Omental fat pad (tissue), 4 donors: ENCODE measurements around the gene NPIPA5. TPM values are rescaled to one million over a fixed set of nuclear protein-coding genes. Genes with fewer than 3 reads are reported as not detected.
"Not testable (repeated sequence)": the region's sequence is repeated elsewhere in the genome, so short reads cannot be mapped to it uniquely, and the experiment has no call there.

Experiments
- ATAC-seq: fragments of 150-250 bp; one replicate; pipeline ENCODE4 v1.9.1; 2016; ENCODE audit warnings: mild to moderate bottlenecking, moderate library complexity; ENCODE audit not compliant: low FRiP score
- DNase-seq: peaks from one replicate; pipeline ENCODE4 v3.0.0-alpha.2; 2019; ENCODE audit warnings: low spot score
- total RNA-seq, 4 donors: library from RNA; depleted of rRNA; stranded (reverse); fragments of >200 nt; gene quantifications; one replicate each; pipeline ENCODE4 v1.1.0, GENCODE V29; 2016
- TF ChIP-seq, protein P1 (sequence below), 3 donors: fragments of 450-650 bp; IDR thresholded peaks; one replicate each; pipeline ENCODE4 v1.5.1; 2016 to 2017; ENCODE audit warnings: antibody characterized with exemption in 3 of 3, mild to moderate bottlenecking in 3 of 3, moderate library complexity in 2 of 3

NPIPA5 gene
- total RNA-seq = 10 to 100 TPM in 2 of 4 donors, 1 to 10 TPM in 2; 1.2 to 22.5 (median 9.4) TPM

DNA sequence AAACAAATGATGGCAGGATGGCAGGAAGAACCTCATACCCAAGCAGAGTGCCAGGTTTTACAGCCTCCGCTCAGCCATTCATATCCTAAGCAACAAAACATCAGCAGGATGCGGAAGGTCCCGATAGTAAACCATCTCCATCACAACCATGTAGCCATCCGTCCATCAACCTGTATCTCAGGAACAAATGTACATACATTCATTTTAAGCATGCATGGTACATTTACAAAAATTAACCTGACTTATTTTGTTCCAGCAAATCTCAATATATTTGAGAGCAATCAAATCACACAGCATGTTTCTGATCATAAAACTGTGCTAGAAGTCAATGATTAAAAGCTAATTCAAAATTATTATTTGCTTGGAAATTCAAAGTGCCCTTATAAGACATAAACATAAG is at the start of gene NPIPA5:
Gene NPIPA5 (minus strand): TSS at position 101 of the 400 bp plus-strand sequence. CDS start 0 bp downstream, at position 101.
- not testable (repeated sequence) for ATAC-seq

DNA sequence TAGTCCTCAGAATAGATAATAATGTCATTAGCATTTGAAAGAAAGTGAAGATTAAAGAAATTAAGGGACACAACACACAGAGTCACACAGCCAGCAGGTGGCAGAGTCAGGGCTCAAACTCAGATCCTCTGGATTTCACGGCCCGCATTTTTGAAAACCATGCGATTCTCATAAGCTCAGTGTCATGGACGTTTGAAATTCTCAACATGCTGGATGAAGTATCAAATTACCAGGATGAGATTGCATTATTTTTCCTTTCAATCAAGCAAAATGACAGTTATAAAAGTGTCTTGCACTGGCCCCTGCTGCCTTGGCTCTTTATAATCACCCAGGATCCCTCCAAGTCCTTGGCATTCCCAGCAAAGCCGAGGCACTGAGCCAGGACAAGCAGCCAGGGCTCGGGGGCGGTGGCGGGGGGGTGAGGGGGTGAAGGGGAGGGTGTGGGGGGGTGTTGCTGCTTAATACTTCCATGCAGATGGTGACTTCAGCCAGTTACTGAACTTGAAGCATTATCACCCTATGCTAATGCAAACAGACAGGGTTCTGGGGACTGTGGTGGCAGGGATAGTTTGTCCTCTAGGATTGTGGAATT is 49.6 kb upstream of the NPIPA5 start:
- ATAC-seq (peak; percentile 63), DNase-seq (peak; percentile 38)
- TF ChIP-seq, protein P1, sequence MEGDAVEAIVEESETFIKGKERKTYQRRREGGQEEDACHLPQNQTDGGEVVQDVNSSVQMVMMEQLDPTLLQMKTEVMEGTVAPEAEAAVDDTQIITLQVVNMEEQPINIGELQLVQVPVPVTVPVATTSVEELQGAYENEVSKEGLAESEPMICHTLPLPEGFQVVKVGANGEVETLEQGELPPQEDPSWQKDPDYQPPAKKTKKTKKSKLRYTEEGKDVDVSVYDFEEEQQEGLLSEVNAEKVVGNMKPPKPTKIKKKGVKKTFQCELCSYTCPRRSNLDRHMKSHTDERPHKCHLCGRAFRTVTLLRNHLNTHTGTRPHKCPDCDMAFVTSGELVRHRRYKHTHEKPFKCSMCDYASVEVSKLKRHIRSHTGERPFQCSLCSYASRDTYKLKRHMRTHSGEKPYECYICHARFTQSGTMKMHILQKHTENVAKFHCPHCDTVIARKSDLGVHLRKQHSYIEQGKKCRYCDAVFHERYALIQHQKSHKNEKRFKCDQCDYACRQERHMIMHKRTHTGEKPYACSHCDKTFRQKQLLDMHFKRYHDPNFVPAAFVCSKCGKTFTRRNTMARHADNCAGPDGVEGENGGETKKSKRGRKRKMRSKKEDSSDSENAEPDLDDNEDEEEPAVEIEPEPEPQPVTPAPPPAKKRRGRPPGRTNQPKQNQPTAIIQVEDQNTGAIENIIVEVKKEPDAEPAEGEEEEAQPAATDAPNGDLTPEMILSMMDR (IDR thresholded peaks at IDR 0.05) = peak in 2 of 3 donors; percentile 22 to 23

More for the DNA sequence above, at the start of gene NPIPA5:
- not testable (repeated sequence) for DNase-seq

DNA sequence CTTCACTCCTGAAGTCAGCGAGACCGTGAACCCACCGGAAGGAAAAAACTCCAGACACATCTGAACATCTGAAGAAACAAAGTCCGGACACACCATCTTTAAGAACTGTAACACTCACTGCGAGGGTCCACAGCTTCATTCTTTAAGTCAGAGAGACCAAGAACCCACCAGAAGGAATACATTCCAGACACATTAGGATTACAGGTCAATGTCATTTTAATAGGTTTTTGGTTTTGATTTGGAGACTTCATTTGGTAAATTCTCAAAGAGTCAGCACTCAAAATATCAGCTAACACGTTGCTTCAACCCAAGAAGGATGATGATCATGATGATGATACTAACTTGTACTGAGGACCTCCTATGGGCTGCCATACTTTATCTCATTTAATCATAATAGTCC is 48.7 kb upstream of the NPIPA5 start:
- no peak for ATAC-seq
- no peak for DNase-seq
- TF ChIP-seq, protein P1 (IDR thresholded peaks at IDR 0.05) = no peak

DNA sequence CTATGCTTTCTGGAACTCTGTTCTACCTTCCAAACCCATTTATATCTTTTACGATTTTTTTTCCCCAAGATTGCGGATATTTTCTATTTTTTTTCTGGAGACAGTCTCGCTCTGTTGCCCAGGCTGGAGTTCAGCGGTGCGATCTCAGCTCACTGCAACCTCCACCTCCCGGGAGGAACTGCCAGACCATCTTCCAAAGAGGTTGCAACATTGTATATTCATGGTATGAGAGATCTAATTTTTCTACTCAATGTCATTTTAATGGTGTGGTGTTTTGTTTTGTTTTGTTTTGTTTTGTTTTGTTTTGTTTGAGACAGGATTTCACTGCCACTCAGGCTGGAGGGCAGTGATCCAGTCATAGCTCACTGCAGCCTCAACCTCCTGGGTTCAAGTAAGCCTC is 47.8 kb upstream of the NPIPA5 start:
- TF ChIP-seq, protein P1 (IDR thresholded peaks at IDR 0.05) = no peak
- ATAC-seq (no peak), DNase-seq (no peak)

DNA sequence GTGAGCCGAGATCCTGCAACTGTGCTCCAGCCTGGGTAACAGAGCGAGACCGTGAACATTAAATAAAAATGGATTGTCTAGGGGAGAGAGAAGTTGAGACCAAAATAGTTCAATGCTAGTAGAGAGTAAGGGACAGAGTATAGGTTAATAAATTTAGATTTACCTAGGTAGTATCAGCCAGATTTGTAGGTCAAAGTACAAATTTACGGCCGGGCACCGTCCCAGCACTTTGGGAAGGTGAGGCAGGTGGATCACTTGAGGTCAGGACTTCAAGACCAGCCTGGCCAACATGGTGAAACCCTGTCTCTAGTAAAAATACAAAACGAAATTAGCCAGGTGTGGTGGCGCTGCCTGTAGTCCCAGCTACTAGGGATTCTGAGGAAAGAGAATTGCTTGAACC is 44.1 kb upstream of the NPIPA5 start:
- ATAC-seq (no peak), DNase-seq (no peak)
- TF ChIP-seq, protein P1 (IDR thresholded peaks at IDR 0.05) = no peak

DNA sequence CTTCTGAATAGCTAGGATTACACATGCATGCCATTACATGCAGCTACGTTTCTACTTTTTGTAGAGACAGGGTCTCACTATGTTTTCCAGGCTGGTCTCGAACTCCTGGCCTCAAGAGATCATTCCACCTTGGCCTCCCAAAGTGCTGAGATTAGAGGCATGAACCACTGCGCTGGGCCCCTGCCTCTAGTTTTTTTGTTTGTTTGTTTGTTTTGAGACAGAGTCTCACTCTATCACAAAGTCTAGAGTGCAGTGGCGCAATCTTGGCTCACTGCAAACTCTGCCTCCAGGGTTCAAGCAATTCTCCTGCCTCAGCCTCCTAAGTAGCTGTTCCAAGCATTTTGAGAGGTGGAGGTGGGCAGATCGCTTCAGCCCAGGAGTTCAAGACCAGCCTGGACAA is 43.6 kb upstream of the NPIPA5 start:
- ATAC-seq, DNase-seq: not testable (repeated sequence)

DNA sequence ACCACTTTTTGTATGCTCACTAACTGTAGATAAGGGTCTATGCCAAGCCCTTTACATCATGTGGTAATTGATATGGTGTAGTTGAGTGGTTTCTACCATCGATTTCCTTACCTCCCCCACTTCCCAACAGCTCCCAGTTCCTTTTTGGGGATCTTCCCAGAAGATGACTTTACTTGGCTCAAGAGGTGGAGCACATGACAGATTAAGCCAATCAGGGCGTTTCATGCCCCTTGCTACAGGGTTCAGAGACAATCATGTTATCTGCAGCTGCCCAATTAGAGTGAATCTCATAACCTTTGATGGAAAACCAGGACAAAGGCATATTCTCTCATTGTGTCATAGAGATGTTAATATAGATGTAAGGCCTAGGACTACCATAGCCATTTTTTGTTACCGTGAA is 40.1 kb upstream of the NPIPA5 start:
- DNase-seq = no peak
- no peak for ATAC-seq
- TF ChIP-seq, protein P1 (IDR thresholded peaks at IDR 0.05) = no peak

DNA sequence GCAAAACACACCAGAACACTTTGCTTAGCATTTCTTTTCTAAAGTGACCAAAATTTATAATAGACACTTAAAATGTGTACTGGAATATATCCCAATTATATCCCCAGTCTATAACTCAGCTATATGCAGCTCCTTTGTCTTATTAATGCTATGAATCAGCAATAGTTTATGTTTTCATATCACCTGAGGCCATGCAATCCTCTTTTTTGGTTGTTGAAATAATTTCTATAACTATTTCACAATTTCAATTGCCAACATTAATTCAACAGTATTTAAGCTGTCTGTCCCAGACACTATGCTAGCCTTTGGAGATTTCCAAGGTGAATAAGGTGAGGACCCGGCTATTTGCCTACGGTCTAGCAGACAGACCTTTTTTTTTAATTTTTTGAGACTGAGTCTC is 39.1 kb upstream of the NPIPA5 start:
- ATAC-seq = no peak
- TF ChIP-seq, protein P1 (IDR thresholded peaks at IDR 0.05) = no peak
- no peak for DNase-seq
